Astrocyte (in vitro differentiated cells and primary cell): ENCODE results near the gene LINGO3.

Experiments used
- EZH2 ChIP-seq: IDR thresholded peaks from 2 replicates; pipeline ENCODE4 v1.6.1; 2012; ENCODE audit warnings: mild to moderate bottlenecking, low read length, inconsistent platforms; ENCODE audit not compliant: insufficient read depth
- TF ChIP-seq, protein P1 (sequence below): IDR thresholded peaks from 2 replicates; pipeline ENCODE4 v1.5.1; 2011; ENCODE audit warnings: low read depth, mild to moderate bottlenecking, inconsistent platforms, low read length, moderate library complexity; ENCODE audit not compliant: insufficient read depth

DNA sequence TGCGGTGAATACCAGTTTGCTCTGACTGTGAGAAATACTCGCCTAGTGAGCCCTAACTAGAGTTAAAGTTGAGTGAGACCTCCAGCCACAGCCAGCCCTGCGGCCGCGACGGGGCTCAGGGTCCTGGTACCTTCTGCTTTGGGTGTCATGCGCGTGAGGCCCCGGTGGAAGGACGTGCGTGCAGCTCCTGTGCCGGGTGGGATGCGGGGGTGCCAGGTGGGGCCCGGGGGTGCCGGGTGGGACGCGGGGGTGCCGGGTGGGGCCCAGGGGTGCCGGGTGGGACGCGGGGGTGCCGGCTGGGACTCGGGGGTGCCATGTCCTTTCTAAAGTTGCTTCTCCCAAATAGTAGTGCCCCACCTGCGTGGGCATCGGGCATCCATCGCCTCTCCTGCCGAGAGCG lies 43.6 kb upstream of the LINGO3 start:
- TF ChIP-seq, protein P1, sequence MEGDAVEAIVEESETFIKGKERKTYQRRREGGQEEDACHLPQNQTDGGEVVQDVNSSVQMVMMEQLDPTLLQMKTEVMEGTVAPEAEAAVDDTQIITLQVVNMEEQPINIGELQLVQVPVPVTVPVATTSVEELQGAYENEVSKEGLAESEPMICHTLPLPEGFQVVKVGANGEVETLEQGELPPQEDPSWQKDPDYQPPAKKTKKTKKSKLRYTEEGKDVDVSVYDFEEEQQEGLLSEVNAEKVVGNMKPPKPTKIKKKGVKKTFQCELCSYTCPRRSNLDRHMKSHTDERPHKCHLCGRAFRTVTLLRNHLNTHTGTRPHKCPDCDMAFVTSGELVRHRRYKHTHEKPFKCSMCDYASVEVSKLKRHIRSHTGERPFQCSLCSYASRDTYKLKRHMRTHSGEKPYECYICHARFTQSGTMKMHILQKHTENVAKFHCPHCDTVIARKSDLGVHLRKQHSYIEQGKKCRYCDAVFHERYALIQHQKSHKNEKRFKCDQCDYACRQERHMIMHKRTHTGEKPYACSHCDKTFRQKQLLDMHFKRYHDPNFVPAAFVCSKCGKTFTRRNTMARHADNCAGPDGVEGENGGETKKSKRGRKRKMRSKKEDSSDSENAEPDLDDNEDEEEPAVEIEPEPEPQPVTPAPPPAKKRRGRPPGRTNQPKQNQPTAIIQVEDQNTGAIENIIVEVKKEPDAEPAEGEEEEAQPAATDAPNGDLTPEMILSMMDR, result no peak
- no peak for TF ChIP-seq EZH2
